Body of pancreas (tissue), 4 donors: ENCODE measurements around the gene CMTR2. TPM values are rescaled to one million over a fixed set of nuclear protein-coding genes. Genes with fewer than 3 reads are reported as not detected.

Experiments used
- ATAC-seq: fragments of 150-250 bp; one replicate; pipeline ENCODE4 v1.9.1; 2016
- DNase-seq, 4 donors: peaks; one replicate each; pipeline ENCODE4 v3.0.0-alpha.2; 2019
- H3K27ac ChIP-seq, 4 donors: fragments of 200-600 bp; sonication (generic); 1 replicate in 3 of 4; 2 replicates in 1 of 4; pipeline versions ENCODE4 v1.5.1 to v1.6.1; 2016 to 2019; ENCODE audit warnings: mild to moderate bottlenecking in 1 of 4, mixed read lengths in 1 of 4, moderate library complexity in 1 of 4
- H3K27me3 ChIP-seq, 2 donors: fragments of 200-600 bp; sonication (generic); one replicate each; pipeline ENCODE4 v1.6.0; 2016; ENCODE audit warnings: mild to moderate bottlenecking in 1 of 2
- H3K36me3 ChIP-seq, 2 donors: fragments of 200-600 bp; sonication (generic); replicated peaks in 1 of 2; 2 replicates each; pipeline ENCODE4 v1.5.1; 2016; ENCODE audit warnings: low read depth in 2 of 2; ENCODE audit not compliant: insufficient read depth in 1 of 2
- H3K4me1 ChIP-seq: fragments of 200-600 bp; sonication (generic); one replicate; pipeline ENCODE4 v1.6.0; 2016
- H3K4me3 ChIP-seq, 2 donors: fragments of 200-600 bp; sonication (generic); 1 replicate in 1 of 2; 2 replicates in 1 of 2; pipeline ENCODE4 v1.5.1; 2016 to 2019
- H3K9me3 ChIP-seq, 3 donors: fragments of 200-600 bp; sonication (generic); 1 replicate in 2 of 3; 2 replicates in 1 of 3; pipeline ENCODE4 v1.5.1; 2016
- CTCF ChIP-seq, 7 experiments: fragments of 450-650 bp in 4 of 7; fragments of 200-600 bp in 3 of 7; sonication (generic) in 3 of 7; IDR thresholded peaks; one replicate each; pipeline ENCODE4 v1.5.1; 2016 to 2019; ENCODE audit warnings: antibody characterized with exemption in 7 of 7
- POLR2A ChIP-seq, 3 donors: fragments of 450-650 bp; IDR thresholded peaks; one replicate each; pipeline ENCODE4 v1.6.1; 2016; ENCODE audit warnings: antibody characterized with exemption in 3 of 3, mild to moderate bottlenecking in 2 of 3
- WGBS, 2 donors: methylation state at CpG; one replicate each; pipeline ENCODE4 v1.1.5; 2017; 5-methylcytosine and 5-hydroxymethylcytosine counted together
- intact Hi-C: fragments of 100-400 bp; cut with DNase I; formaldehyde crosslinking; loops from one replicate; pipeline ENCODE4 v1.15.1; 2023
- total RNA-seq, 2 donors: library from RNA; depleted of rRNA; stranded (reverse); fragments of >200 nt; gene quantifications; one replicate each; pipeline ENCODE4 v1.1.0, GENCODE V29; 2016

The CMTR2 gene
- total RNA-seq, 2 donors from 2014 or later: 7.3 to 20.2 TPM

DNA sequence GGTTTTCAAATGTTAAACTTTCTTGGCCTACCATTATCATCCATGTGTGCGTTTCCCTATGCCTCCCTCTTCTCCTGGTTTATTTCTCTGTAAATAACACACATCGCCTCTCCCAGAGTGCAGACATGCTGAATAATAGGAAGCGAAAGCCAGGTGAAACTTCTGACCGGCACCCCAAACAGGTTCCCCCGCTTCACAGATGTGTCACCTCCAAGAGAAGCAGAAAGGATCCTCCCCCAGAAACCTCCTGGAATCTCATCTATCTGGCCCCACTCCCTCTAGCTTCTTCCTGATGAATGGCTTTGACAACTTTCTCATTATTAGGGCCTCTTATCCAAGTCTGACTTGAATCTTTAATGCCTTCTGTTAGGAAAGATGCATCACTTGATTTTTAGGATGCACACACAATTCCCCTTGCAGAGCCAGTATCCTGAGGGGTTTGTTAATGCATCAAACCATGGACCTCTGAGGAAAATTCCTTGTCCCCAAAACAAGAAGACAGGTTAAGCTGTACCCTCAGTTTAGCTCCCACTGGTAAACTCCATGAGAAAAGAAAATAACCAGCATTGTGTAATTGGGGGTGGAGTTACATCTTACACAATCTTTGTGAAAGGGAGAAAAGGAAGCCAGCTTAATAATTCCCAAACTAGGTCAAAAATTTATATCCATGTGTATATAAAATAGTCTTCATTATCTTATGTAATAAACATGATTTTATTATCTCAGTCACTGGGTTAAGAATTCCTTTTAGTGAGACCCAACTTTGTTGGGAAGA is 38.6 kb downstream of the CMTR2 start:
- H3K4me1 ChIP-seq: no peaks in the 10 kb centered on the region
- TF ChIP-seq POLR2A (IDR thresholded peaks at IDR 0.05) (no peak), CTCF (IDR thresholded peaks at IDR 0.05) (no peak)
- intact Hi-C loops: no loop called here
- H3K9me3 ChIP-seq: no peaks in the 10 kb centered on the region
- WGBS, 2 donors: 73 to 75% methylated on average over 5 of the region's 5 CpGs
- H3K4me3 ChIP-seq: no peak overlapping the region
- no peaks in the 10 kb centered on the region for H3K36me3 ChIP-seq
- no peak overlapping the region for H3K27ac ChIP-seq
- no peak for DNase-seq
- ATAC-seq: no peak
- no peaks in the 10 kb centered on the region for H3K27me3 ChIP-seq

GRCh38 chr16:71249399-71249798 is 39.8 kb downstream of the CMTR2 start:
- intact Hi-C loops: no loop called here
- H3K4me3 ChIP-seq: no peak overlapping the region
- no peak overlapping the region for H3K27ac ChIP-seq
- H3K4me1 ChIP-seq: no peaks in the 10 kb centered on the region
- H3K27me3 ChIP-seq: no peaks in the 10 kb centered on the region
- H3K9me3 ChIP-seq: no peaks in the 10 kb centered on the region
- TF ChIP-seq CTCF (IDR thresholded peaks at IDR 0.05) (no peak), POLR2A (IDR thresholded peaks at IDR 0.05) (no peak)
- ATAC-seq (no peak), DNase-seq (peak in 1 of 4 donors; percentile 2)
- no peaks in the 10 kb centered on the region for H3K36me3 ChIP-seq
- 24 to 36% methylated on average over 1 of the region's 1 CpG for WGBS, 2 donors

GRCh38 chr16:71247478-71247877 is 41.7 kb downstream of the CMTR2 start:
- TF ChIP-seq CTCF (IDR thresholded peaks at IDR 0.05): no peak
- no peak for TF ChIP-seq POLR2A (IDR thresholded peaks at IDR 0.05)
- 80 to 82% methylated on average over 7 of the region's 7 CpGs for WGBS, 2 donors
- H3K4me3 ChIP-seq: no peak overlapping the region
- no peaks in the 10 kb centered on the region for H3K4me1 ChIP-seq
- H3K36me3 ChIP-seq: no peaks in the 10 kb centered on the region
- H3K27ac ChIP-seq: no peak overlapping the region
- no peaks in the 10 kb centered on the region for H3K9me3 ChIP-seq
- intact Hi-C loops: no loop called here
- ATAC-seq (no peak), DNase-seq (no peak)
- no peaks in the 10 kb centered on the region for H3K27me3 ChIP-seq

GRCh38 chr16:71246309-71246708 is 42.9 kb downstream of the CMTR2 start:
- Histone ChIP-seq H3K4me3 (no peak overlapping the region), H3K9me3 (no peaks in the 10 kb centered on the region), H3K4me1 (no peaks in the 10 kb centered on the region), H3K27ac (no peak overlapping the region), H3K36me3 (no peaks in the 10 kb centered on the region), H3K27me3 (no peaks in the 10 kb centered on the region)
- no peak for ATAC-seq
- intact Hi-C loops: no loop called here
- TF ChIP-seq POLR2A (IDR thresholded peaks at IDR 0.05): no peak
- no peak for TF ChIP-seq CTCF (IDR thresholded peaks at IDR 0.05)
- no peak for DNase-seq

- TF ChIP-seq CTCF (IDR thresholded peaks at IDR 0.05): no peak
- no peak for TF ChIP-seq POLR2A (IDR thresholded peaks at IDR 0.05)
- DNase-seq (no peak), ATAC-seq (no peak)
- Histone ChIP-seq H3K36me3 (no peaks in the 10 kb centered on the region), H3K4me1 (no peaks in the 10 kb centered on the region), H3K9me3 (no peaks in the 10 kb centered on the region), H3K27ac (no peak overlapping the region), H3K27me3 (no peaks in the 10 kb centered on the region), H3K4me3 (no peak overlapping the region)
- 89 to 100% methylated on average over 1 of the region's 1 CpG for WGBS, 2 donors
- intact Hi-C loops: no loop called here
Measured at GRCh38 chr16:71244521-71244920, 44.7 kb downstream of the CMTR2 start.
